Activated CD8-positive, alpha-beta memory T cell treated with anti-CD3 and anti-CD28 coated beads, Interleukin-2, amount 50 U/mL, for 48 hours (primary cell): ENCODE data around the gene MAPK1.
"Not testable (repeated sequence)": the region's sequence is repeated elsewhere in the genome, so short reads cannot be mapped to it uniquely, and the experiment has no call there.

Experiments used
- DNase-seq: peaks from one replicate; pipeline ENCODE4 v3.0.0-alpha.2; 2020

MAPK1 gene

GRCh38 chr22:21881841-21882753, 14.7 kb upstream of the MAPK1 start:
- peak; percentile 46 for DNase-seq

- DNase-seq, result peak; percentile 59
These were observed 9.2 kb upstream of the MAPK1 start for GRCh38 chr22:21876486-21877176.

GRCh38 chr22:21874953-21875352, 7.5 kb upstream of the MAPK1 start:
- not testable (repeated sequence) for DNase-seq

- no peak for DNase-seq
These were observed 6.2 kb upstream of the MAPK1 start for GRCh38 chr22:21873619-21874018.

GRCh38 chr22:21872741-21873140, 5.3 kb upstream of the MAPK1 start:
- DNase-seq, result not testable (repeated sequence)

GRCh38 chr22:21868651-21869050, 1.2 kb upstream of the MAPK1 start:
- DNase-seq, result no peak

- peak; percentile 63 for DNase-seq
These were observed 465 bp downstream of the MAPK1 start for GRCh38 chr22:21866833-21867527.

GRCh38 chr22:21865041-21865440, 2.4 kb downstream of the MAPK1 start:
- no peak for DNase-seq

GRCh38 chr22:21862386-21863245, 4.8 kb downstream of the MAPK1 start:
- no peak for DNase-seq

- DNase-seq, result no peak
These were observed 5.6 kb downstream of the MAPK1 start for GRCh38 chr22:21861851-21862250.

GRCh38 chr22:21861264-21861848, 6.1 kb downstream of the MAPK1 start:
- DNase-seq, result no peak

GRCh38 chr22:21860491-21861039, 6.9 kb downstream of the MAPK1 start:
- no peak for DNase-seq

- no peak for DNase-seq
These were observed 9.2 kb downstream of the MAPK1 start for GRCh38 chr22:21858025-21858764.

- DNase-seq, result no peak
These were observed 9.9 kb downstream of the MAPK1 start for GRCh38 chr22:21857481-21857914.

- no peak for DNase-seq
These were observed 10.6 kb downstream of the MAPK1 start for GRCh38 chr22:21856868-21857267.

GRCh38 chr22:21856197-21856596, 11.2 kb downstream of the MAPK1 start:
- DNase-seq, result no peak

- no peak for DNase-seq
These were observed 11.8 kb downstream of the MAPK1 start for GRCh38 chr22:21855676-21856075.

- DNase-seq, result no peak
These were observed 16.8 kb downstream of the MAPK1 start for GRCh38 chr22:21850660-21851059.

- DNase-seq, result no peak
These were observed 18.0 kb downstream of the MAPK1 start for GRCh38 chr22:21849489-21849888.

GRCh38 chr22:21848057-21848456, 19.4 kb downstream of the MAPK1 start:
- not testable (repeated sequence) for DNase-seq
